ENCODE measurements around the gene CACNB4.

DNA sequence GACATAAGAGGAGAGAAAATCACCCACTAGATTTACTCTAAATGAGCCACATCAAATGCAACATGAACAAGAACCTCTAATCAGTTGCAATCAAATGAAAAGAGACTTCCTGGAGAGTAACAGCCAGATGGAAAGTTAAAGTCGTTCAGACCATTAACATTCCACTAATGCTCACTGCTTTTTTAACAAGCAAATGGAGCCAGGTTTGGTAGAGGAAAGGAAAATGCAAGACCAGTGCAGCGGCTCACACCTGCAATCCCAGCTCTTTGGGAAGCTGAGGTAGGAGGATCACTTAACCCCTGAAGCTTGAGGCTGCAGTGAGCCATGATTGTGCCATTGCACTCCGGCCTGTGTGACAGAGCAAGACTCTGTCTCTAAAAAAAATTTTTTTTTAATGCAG lies 48.5 kb downstream of the CACNB4 start:
- TF ChIP-seq, protein P1, sequence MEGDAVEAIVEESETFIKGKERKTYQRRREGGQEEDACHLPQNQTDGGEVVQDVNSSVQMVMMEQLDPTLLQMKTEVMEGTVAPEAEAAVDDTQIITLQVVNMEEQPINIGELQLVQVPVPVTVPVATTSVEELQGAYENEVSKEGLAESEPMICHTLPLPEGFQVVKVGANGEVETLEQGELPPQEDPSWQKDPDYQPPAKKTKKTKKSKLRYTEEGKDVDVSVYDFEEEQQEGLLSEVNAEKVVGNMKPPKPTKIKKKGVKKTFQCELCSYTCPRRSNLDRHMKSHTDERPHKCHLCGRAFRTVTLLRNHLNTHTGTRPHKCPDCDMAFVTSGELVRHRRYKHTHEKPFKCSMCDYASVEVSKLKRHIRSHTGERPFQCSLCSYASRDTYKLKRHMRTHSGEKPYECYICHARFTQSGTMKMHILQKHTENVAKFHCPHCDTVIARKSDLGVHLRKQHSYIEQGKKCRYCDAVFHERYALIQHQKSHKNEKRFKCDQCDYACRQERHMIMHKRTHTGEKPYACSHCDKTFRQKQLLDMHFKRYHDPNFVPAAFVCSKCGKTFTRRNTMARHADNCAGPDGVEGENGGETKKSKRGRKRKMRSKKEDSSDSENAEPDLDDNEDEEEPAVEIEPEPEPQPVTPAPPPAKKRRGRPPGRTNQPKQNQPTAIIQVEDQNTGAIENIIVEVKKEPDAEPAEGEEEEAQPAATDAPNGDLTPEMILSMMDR (conservative IDR thresholded peaks at IDR 0.05 in 1 of 2, IDR thresholded peaks at IDR 0.05 in 1 of 2; ENCODE audit: extremely low read depth in 1 of 2, insufficient read depth in 1 of 2, low read depth in 1 of 2, low read length in 2 of 2), result no peak
- no peak for TF ChIP-seq EZH2 (IDR thresholded peaks at IDR 0.05; ENCODE audit: borderline replicate concordance, low read length)

Data from mammary epithelial cell (primary cell).